Measurements from ENCODE around the gene LMNTD2. TPM values are rescaled to one million over a fixed set of nuclear protein-coding genes. Genes with fewer than 3 reads are reported as not detected.

Gene LMNTD2, protein sequence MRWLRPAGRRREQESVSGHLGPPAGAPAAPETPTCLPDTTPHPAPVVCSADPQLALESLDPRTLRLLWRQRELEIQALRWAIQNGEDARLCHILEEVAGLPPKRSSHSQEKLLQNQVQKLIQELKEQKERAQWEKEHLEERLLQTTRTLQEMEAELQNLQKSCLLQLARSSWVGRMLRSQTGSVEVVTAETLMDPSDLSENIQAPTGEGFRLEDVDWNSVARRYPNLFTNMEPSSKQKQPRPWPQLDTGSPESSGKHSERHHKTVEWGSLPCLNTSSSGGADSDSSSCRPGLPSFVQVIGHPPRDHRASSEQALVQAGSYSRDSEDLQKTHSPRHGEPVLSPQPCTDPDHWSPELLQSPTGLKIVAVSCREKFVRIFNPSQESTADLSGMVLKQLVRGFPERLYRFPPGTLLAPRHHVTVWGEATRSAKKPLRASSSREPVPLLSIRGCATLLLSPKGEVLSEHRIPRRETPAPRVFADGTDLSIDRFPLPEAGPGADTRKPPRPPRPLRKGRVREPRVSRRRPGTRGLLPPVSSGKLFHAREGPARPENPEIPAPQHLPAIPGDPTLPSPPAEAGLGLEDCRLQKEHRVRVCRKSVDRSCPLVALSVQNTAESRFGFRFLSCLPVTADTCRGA
- 0.40 TPM for total RNA-seq
- long read RNA-seq, partial matches to known transcripts = 1 of 1 reads
- long read RNA-seq, other reads (novel, unspliced or antisense) = 0 of 1 reads

- peak; percentile 95 for DNase-seq (ENCODE audit: low spot score)
- intact Hi-C loops (cut with DNase I) = no loop called here
These were observed at the start of gene LMNTD2, which contains the start of gene RASSF7 for GRCh38 chr11:560305-561147. Gene LMNTD2 (minus strand): TSS chr11:560738. CDS start chr11:560716, 22 bp downstream. Gene RASSF7 (plus strand): TSS chr11:560970. CDS start chr11:561769, 799 bp downstream.

DNA sequence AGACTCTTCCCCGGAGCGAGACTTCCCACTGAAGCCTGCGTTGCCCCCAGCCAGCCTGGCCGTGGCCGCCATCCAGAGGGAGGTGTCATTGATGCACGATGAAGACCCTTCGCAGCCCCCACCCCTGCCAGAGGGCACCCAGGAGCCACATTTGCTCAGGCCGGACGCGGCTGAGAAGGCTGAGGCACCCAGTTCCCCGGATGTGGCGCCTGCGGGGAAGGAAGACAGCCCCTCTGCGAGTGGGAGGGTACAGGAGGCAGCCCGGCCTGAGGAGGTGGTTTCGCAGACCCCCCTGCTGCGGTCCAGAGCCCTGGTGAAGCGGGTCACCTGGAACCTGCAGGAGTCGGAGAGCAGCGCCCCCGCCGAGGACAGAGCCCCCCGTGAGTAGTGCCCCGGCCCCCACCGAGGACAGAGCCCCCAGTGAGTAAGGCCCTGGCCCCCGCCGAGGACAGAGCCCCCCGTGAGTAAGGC lies 48.8 kb upstream of the LMNTD2 start:
- intact Hi-C loops (cut with DNase I) = no loop called here
- DNase-seq (ENCODE audit: low spot score) = no peak

DNA sequence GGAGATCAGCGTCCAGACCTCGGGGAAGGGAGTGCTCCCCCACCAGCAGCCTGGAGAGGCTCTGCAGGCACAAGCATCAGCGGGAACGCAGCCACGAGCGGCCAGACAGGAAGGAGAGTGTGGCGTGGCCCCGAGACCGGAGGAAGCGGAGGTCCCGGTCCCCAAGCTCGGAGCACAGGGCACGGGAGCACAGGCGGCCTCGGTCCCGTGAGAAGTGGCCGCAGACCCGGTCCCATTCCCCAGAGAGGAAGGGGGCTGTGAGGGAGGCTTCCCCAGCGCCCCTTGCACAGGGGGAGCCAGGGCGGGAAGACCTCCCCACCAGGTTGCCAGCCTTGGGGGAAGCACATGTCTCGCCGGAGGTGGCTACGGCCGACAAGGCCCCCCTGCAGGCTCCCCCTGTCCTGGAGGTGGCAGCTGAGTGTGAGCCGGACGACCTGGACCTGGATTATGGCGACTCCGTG lies 48.3 kb upstream of the LMNTD2 start:
- DNase-seq (ENCODE audit: low spot score) = no peak
- intact Hi-C loops (cut with DNase I) = no loop called here

- intact Hi-C loops (cut with DNase I) = no loop called here
- no peak for DNase-seq (ENCODE audit: low spot score)
These were observed 47.6 kb upstream of the LMNTD2 start for GRCh38 chr11:607971-608659.

DNA sequence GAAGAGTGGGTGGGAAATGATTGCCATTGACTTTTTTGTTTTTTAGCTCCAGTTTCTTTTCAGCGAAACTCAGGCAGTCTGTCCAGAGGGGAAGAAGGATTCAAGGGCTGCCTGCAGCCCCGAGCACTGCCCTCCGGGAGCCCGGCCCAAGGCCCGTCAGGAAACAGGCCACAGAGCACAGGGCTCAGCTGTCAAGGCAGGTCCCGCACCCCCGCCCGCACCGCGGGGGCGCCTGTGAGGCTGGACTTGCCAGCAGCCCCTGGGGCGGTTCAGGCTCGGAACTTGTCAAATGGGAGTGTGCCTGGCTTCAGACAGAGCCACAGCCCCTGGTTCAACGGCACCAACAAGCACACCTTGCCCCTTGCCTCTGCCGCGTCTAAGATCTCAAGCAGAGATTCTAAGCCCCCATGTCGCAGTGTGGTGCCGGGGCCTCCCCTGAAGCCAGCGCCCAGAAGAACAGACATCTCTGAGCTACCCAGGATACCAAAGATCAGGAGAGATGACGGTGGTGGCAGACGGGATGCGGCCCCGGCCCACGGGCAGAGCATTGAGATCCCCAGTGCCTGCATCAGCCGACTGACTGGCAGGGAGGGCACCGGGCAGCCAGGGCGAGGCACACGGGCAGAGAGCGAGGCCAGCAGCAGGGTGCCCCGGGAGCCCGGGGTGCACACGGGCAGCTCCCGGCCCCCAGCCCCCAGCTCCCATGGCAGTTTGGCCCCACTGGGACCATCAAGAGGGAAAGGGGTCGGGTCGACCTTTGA lies 46.7 kb upstream of the LMNTD2 start:
- DNase-seq (ENCODE audit: low spot score) = no peak

DNA sequence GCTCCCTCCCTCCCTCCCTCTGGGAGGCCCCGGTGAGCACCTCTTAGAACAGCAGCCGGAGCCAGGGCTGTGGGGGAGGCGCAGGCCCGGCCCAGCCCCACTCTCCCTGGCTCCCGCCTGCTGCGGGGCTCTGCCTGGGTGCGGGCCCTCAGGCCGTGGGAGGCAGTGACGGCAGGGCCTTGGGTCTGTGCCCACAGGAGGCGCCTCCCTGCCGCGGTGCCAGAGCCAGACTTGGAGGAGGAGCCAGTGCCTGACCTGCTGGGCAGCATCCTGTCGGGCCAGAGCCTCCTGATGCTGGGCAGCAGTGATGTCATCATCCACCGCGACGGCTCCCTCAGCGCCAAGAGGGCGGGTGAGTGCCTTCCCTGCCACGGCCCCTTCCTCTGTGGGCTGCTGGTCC lies 45.7 kb upstream of the LMNTD2 start:
- DNase-seq (ENCODE audit: low spot score) = peak; percentile 90
- intact Hi-C loops (cut with DNase I) = no loop called here

More for the DNA sequence above, 46.7 kb upstream of the LMNTD2 start:
- intact Hi-C loops (cut with DNase I) = no loop called here

- intact Hi-C loops (cut with DNase I) = no loop called here
- no peak for DNase-seq (ENCODE audit: low spot score)
These were observed 45.0 kb upstream of the LMNTD2 start for GRCh38 chr11:605286-606129.

DNA sequence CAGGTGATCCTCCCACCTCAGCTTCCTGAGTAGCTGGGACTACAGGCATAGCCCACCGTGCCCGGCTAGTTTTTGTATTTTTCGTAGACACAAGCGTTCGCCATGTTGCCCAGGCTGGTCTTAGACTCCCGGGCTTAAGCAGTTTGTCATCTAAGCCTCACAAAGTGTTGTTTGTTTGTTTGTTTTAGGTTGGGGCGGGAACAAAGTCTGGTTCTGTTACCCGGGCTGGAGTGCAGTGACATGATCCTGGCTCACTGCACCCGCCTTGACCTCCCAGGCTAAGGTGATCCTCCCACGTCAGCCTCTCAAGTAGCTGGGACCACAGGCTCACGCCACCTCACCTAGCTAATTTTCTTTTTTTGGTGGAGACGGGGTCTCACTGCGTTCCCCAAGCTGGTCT lies 42.6 kb upstream of the LMNTD2 start:
- intact Hi-C loops (cut with DNase I) = no loop called here
- no peak for DNase-seq (ENCODE audit: low spot score)

GRCh38 chr11:601573-602245 lies 41.2 kb upstream of the LMNTD2 start:
- DNase-seq (ENCODE audit: low spot score) = no peak
- intact Hi-C loops (cut with DNase I) = no loop called here

GRCh38 chr11:598005-598680 lies 37.6 kb upstream of the LMNTD2 start:
- DNase-seq (ENCODE audit: low spot score) = no peak
- intact Hi-C loops (cut with DNase I) = no loop called here

- no peak for DNase-seq (ENCODE audit: low spot score)
- intact Hi-C loops (cut with DNase I) = no loop called here
These were observed 36.7 kb upstream of the LMNTD2 start for GRCh38 chr11:597166-597725.

GRCh38 chr11:596374-596773 lies 35.8 kb upstream of the LMNTD2 start:
- intact Hi-C loops (cut with DNase I) = no loop called here
- no peak for DNase-seq (ENCODE audit: low spot score)

- intact Hi-C loops (cut with DNase I) = no loop called here
- no peak for DNase-seq (ENCODE audit: low spot score)
These were observed 34.9 kb upstream of the LMNTD2 start for GRCh38 chr11:595400-595799.

GRCh38 chr11:593347-593746 lies 32.8 kb upstream of the LMNTD2 start:
- intact Hi-C loops (cut with DNase I) = no loop called here
- no peak for DNase-seq (ENCODE audit: low spot score)

- intact Hi-C loops (cut with DNase I) = no loop called here
- DNase-seq (ENCODE audit: low spot score) = no peak
These were observed 32.4 kb upstream of the LMNTD2 start for GRCh38 chr11:592918-593317.

DNA sequence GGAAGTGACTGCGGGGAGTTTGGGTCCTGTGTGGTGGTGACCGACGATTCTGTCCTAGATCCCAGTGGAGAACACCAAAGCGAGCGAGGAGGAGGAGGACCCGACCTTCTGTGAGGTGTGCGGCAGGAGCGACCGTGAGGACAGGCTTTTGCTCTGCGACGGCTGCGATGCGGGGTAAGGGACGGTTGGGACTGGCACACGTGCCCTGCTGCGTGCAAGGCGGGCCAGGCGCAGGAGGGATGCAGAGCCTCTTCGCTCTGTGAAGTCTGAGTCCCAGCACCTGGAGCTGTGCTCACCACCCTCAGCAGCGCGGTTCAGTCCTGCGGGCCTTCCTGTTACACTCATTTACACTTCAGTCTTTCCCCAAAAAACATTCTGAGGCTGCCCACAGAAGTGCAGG lies 32.0 kb upstream of the LMNTD2 start:
- DNase-seq (ENCODE audit: low spot score) = no peak
- intact Hi-C loops (cut with DNase I) = no loop called here

Data from cardiac septum (tissue), 1 donor.